Tibial artery (tissue), 4 donors: ENCODE measurements around the gene GRAMD1B.
A peak's percentile ranks its signal among the peaks of the same experiment; 100 is the strongest.

Experiments used
- DNase-seq, 2 donors: peaks; one replicate each; pipeline ENCODE4 v3.0.0-alpha.2; 2019
- H3K27ac ChIP-seq, 2 donors: fragments of 200-600 bp; sonication (generic) in 1 of 2; 1 replicate in 1 of 2; 2 replicates in 1 of 2; pipeline ENCODE4 v1.5.1; 2018 to 2019; ENCODE audit warnings: mild to moderate bottlenecking in 1 of 2
- H3K27me3 ChIP-seq, 2 donors: fragments of 200-600 bp; sonication (generic) in 1 of 2; one replicate each; pipeline versions ENCODE4 v1.5.1 to v1.6.0; 2016 to 2019
- H3K36me3 ChIP-seq, 3 donors: fragments of 200-600 bp; sonication (generic) in 2 of 3; one replicate each; pipeline ENCODE4 v1.5.1; 2016 to 2019; ENCODE audit warnings: mild to moderate bottlenecking in 2 of 3
- H3K4me1 ChIP-seq, 4 donors: fragments of 200-600 bp; sonication (generic) in 2 of 4; 1 replicate in 3 of 4; 2 replicates in 1 of 4; pipeline ENCODE4 v1.5.1; 2016 to 2019
- H3K4me3 ChIP-seq, 2 donors: fragments of 200-600 bp; sonication (generic) in 1 of 2; 1 replicate in 1 of 2; 2 replicates in 1 of 2; pipeline ENCODE4 v1.5.1; 2018 to 2019; ENCODE audit warnings: mild to moderate bottlenecking in 2 of 2
- H3K9me3 ChIP-seq, 3 donors: fragments of 200-600 bp; sonication (generic) in 1 of 3; one replicate each; pipeline ENCODE4 v1.5.1; 2016 to 2019
- intact Hi-C: fragments of 100-400 bp; cut with DNase I; formaldehyde crosslinking; loops from one replicate; pipeline ENCODE4 v1.15.0; 2023; ENCODE audit warnings: low total_unique reads
- TF ChIP-seq, protein P1 (sequence below), 2 experiments: fragments of 200-600 bp in 1 of 2; fragments of 450-650 bp in 1 of 2; IDR thresholded peaks; one replicate each; pipeline ENCODE4 v1.5.1; 2017 to 2019; ENCODE audit warnings: antibody characterized with exemption in 2 of 2, mild to moderate bottlenecking in 1 of 2, moderate library complexity in 1 of 2

The GRAMD1B gene

DNA sequence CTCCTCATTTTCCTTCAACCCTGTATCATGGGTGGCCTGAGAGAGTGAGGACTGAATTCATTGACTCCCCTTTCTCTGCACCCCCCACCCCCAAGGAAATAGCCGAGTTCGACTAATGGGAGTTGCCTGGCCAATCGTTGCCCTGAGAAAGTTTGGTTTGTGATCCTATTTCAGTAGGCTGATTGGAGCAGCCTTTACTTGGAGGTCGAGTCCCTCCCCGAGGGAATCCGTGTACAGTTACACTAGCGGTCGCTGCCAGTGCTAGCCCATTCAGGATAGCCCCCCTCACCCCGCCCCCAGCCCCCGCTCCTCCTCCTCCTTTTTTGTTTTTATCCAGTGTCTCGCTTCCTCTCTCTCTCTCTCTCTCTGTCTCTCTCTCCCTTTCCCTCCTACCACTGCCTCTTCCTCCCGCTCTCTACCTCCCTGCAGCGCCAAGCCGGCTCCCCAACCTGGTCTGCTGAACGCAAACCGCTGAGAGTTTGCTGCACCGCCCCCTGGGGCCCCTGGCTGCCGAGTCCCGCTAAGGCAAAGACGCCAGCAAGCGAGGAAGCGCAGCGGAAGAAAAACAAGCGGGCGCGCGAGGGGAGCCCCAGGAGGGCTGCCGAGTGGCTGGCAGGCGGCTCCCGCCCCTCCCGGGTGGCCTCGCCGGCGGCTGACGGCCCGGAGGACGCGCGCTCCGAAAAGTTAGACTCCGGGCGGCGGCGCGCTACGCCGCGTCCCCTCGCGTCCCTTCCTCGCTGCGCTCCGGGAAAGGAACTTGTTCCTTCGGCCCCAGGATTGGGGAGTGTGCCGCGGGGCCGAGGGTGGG lies at the start of gene GRAMD1B:
Gene GRAMD1B, plus strand, starts transcription at position 357 of the 808 bp plus-strand sequence. CDS start 524 bp downstream, outside the sequence.
- H3K36me3 ChIP-seq: no peaks in the 10 kb centered on the region
- intact Hi-C loops: no loop called here
- TF ChIP-seq, protein P1, sequence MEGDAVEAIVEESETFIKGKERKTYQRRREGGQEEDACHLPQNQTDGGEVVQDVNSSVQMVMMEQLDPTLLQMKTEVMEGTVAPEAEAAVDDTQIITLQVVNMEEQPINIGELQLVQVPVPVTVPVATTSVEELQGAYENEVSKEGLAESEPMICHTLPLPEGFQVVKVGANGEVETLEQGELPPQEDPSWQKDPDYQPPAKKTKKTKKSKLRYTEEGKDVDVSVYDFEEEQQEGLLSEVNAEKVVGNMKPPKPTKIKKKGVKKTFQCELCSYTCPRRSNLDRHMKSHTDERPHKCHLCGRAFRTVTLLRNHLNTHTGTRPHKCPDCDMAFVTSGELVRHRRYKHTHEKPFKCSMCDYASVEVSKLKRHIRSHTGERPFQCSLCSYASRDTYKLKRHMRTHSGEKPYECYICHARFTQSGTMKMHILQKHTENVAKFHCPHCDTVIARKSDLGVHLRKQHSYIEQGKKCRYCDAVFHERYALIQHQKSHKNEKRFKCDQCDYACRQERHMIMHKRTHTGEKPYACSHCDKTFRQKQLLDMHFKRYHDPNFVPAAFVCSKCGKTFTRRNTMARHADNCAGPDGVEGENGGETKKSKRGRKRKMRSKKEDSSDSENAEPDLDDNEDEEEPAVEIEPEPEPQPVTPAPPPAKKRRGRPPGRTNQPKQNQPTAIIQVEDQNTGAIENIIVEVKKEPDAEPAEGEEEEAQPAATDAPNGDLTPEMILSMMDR (IDR thresholded peaks at IDR 0.05): no peak
- H3K4me1 ChIP-seq: peaks cover 0 to 15% (median 11%) of the 10 kb centered on the region in 4 donors
- DNase-seq: no peak
- H3K27me3 ChIP-seq: peaks cover 0 to 35% of the 10 kb centered on the region in 2 donors
- H3K4me3 ChIP-seq: peak within 1 kb of the TSS; percentile 45 to 54
- H3K9me3 ChIP-seq: no peaks in the 10 kb centered on the region
- H3K27ac ChIP-seq: no peak within 1 kb of the TSS

DNA sequence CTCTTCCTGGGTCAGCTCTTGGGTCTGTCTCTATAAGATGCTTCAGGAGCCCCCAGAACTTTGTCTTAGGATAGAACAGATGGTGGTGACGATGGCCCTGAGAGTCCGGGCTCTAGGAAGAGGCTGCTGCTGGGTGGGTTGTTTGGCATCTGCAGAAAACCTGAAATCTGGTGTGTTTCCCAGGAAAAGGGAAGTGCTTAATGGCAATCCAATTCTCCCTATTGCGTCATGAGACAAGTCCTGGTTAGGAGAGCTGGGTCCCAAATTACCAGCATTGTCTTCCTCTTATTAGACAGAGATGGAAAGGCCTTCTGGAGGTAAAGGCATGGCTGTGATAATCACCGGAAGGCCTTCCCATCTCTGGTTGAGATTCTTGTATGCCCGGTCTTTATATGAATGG lies 48.9 kb upstream of the GRAMD1B start:
- intact Hi-C loops: no loop called here
- H3K4me1 ChIP-seq: no peaks in the 10 kb centered on the region
- no peak overlapping the region for H3K27ac ChIP-seq
- H3K9me3 ChIP-seq: no peaks in the 10 kb centered on the region
- DNase-seq: no peak
- H3K36me3 ChIP-seq: no peaks in the 10 kb centered on the region
- H3K27me3 ChIP-seq: peaks cover 0 to 3% of the 10 kb centered on the region in 2 donors
- no peak overlapping the region for H3K4me3 ChIP-seq
- TF ChIP-seq, protein P1 (IDR thresholded peaks at IDR 0.05): no peak

DNA sequence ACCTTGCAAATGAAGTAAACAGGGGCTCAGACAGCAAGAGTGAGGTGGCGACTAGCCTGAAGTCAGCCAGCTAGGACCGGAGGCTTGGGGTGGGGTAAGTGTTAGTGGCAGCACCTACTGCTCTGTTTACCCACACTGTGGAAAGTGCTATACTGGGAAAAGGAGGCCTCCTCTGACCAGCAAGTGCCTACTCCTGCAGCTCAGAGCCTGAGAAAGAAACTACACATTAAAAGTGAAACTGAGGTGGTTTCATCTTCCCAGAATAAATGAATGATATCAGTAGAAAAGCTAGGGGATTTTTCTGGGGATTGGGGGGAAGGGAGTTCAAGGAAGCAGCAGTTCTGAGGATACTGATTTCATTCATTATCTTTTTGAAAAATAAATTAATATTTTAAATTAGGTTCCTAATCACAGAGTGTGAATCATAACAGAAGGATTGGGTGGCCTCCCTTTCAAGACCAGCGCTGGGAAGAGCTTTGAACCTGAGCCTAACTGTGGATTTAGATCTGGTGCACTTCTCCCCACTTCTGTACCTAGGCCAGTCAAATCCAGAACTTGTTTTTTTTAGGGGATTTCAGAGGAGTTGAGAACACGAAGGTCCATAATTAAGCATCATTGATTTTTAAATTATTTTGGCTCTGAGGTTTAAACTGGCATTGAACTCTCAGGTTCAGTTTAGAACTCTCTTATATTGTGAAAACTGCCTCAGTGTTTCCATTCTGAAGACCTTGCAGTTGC lies 48.1 kb upstream of the GRAMD1B start:
- Histone ChIP-seq H3K4me1 (no peaks in the 10 kb centered on the region), H3K9me3 (no peaks in the 10 kb centered on the region), H3K27ac (no peak overlapping the region), H3K4me3 (no peak overlapping the region), H3K27me3 (peaks cover 0 to 3% of the 10 kb centered on the region in 2 donors), H3K36me3 (no peaks in the 10 kb centered on the region)
- TF ChIP-seq, protein P1 (IDR thresholded peaks at IDR 0.05): no peak
- intact Hi-C loops: no loop called here
- no peak for DNase-seq

DNA sequence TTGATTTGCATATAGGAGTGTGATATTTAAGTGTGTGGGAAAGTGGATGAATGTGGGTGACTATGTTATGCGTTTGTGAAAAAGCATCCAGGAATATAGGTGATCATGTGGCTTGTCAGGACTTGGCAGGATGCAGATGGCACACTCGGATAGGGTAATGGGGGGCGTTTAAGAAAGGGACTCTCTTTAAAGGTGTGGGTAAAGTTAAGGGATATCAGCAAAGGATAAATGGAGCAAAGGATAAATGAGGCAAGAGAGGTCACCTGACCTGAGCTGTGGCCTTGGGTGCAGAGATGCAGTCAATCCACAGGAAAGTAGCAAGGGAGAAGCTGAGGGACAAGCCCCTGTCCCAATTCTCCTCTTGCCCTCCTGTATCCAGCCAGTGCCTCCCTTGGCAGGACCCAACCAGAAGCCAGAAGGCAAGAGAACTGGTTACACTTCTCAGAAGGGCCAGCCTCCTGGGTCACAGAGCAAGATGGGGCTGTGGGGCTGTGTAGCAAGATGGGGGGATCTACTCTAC lies 47.5 kb upstream of the GRAMD1B start:
- Histone ChIP-seq H3K27ac (no peak overlapping the region), H3K9me3 (no peaks in the 10 kb centered on the region), H3K4me1 (no peaks in the 10 kb centered on the region), H3K27me3 (peaks cover 0 to 3% of the 10 kb centered on the region in 2 donors), H3K36me3 (no peaks in the 10 kb centered on the region), H3K4me3 (no peak overlapping the region)
- DNase-seq: no peak
- intact Hi-C loops: no loop called here
- TF ChIP-seq, protein P1 (IDR thresholded peaks at IDR 0.05): no peak

DNA sequence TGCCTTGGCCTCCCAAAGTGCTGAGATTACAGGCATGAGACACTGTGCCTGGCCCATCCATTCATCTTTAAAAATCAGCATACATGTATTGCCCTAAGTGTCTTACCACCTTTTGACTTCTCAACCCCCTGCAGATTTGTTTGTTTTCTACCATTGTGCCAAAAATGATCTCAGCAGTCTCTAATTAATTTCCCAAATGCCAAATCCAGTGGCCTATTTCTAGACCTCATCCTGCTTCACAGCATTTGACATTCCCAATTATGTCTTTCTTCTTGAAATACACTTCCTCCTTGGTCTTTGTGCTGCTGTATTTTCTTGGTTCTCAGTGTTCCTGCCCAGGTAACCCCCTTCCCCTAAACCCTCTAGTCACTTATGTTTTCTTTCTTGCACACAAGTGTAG lies 46.0 kb upstream of the GRAMD1B start:
- no peaks in the 10 kb centered on the region for H3K9me3 ChIP-seq

More for the DNA sequence above, 46.0 kb upstream of the GRAMD1B start:
- Histone ChIP-seq H3K4me3 (no peak overlapping the region), H3K4me1 (no peaks in the 10 kb centered on the region), H3K27ac (no peak overlapping the region), H3K27me3 (peaks cover 0 to 3% of the 10 kb centered on the region in 2 donors), H3K36me3 (no peaks in the 10 kb centered on the region)
- TF ChIP-seq, protein P1 (IDR thresholded peaks at IDR 0.05): no peak
- DNase-seq: no peak
- intact Hi-C loops: no loop called here
